ENCODE data around the gene RGL1.

RGL1 gene

DNA sequence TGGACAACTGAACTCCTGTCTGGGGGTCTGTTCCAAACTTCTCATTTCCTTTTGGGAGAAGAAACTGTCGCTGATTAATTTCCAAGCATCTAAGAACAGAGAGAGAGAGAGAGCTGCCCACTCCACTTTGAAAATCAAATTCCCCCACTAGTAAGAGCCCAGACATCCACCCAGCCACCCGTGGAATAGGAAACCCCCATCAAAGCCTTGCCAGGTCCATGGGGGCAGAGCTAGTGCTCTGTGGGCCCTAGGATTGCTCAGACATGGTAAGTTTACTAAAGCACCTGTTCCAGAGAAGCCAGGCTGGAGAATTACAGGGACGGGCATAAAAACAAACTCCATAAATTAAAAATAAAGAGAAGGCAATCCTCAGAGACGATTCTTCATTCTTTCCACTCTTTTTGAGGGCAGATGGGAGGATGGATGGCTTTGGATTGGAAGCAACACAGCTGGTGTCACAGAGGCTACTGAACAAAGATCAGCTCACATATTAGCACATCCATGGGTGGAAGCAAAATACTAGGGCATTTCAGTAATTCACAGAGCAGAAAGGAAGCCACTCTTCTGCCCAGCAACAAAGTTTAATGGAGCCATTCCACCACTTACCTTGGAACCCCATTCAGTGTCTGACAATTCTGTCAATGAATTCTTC is 128.7 kb downstream of the RGL1 start:
- H3K9me3 ChIP-seq (ENCODE audit: control insufficient read depth, insufficient read depth, low read length): no peaks in the 10 kb centered on the region
- no CpG with 5 or more reads among the region's 4 CpGs for WGBS (ENCODE audit: insufficient coverage, insufficient read length)
- DNase-seq (ENCODE audit: low read depth, low spot score): no peak
- H3K27me3 ChIP-seq (ENCODE audit: control insufficient read depth, insufficient read depth, low read length): no peaks in the 10 kb centered on the region
- H3K4me1 ChIP-seq (ENCODE audit: control insufficient read depth, insufficient read depth, low read length): no peaks in the 10 kb centered on the region
- no peak overlapping the region for H3K27ac ChIP-seq (ENCODE audit: low read length)
- H3K36me3 ChIP-seq (ENCODE audit: control insufficient read depth, insufficient read depth, low read length): no peaks in the 10 kb centered on the region
- no peak overlapping the region for H3K4me3 ChIP-seq (ENCODE audit: low read length)

DNA sequence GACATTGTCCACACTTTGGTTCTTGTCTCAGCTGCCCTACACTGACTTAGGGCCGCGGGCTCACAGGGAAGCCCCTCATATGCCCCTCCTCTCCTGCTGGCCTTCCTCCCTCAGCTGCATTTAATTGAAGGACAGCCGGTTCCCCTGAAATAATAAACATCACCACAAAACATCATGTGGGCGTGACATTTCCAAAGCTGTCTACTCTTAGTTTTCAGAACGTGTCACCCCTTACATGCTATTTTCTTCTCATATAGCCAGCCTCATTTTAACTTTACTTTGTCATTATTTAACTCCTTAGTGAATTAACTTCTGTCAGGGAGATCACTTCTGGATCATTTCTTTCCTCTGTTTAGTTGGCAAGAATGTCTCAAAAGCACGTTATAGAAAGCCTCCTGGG is 129.4 kb downstream of the RGL1 start:
- H3K4me3 ChIP-seq (ENCODE audit: low read length): no peak overlapping the region
- no peaks in the 10 kb centered on the region for H3K4me1 ChIP-seq (ENCODE audit: control insufficient read depth, insufficient read depth, low read length)
- H3K27ac ChIP-seq (ENCODE audit: low read length): no peak overlapping the region
- H3K36me3 ChIP-seq (ENCODE audit: control insufficient read depth, insufficient read depth, low read length): no peaks in the 10 kb centered on the region
- WGBS (ENCODE audit: insufficient coverage, insufficient read length): no CpG with 5 or more reads among the region's 6 CpGs
- H3K9me3 ChIP-seq (ENCODE audit: control insufficient read depth, insufficient read depth, low read length): no peaks in the 10 kb centered on the region
- H3K27me3 ChIP-seq (ENCODE audit: control insufficient read depth, insufficient read depth, low read length): no peaks in the 10 kb centered on the region
- DNase-seq (ENCODE audit: low read depth, low spot score): no peak

DNA sequence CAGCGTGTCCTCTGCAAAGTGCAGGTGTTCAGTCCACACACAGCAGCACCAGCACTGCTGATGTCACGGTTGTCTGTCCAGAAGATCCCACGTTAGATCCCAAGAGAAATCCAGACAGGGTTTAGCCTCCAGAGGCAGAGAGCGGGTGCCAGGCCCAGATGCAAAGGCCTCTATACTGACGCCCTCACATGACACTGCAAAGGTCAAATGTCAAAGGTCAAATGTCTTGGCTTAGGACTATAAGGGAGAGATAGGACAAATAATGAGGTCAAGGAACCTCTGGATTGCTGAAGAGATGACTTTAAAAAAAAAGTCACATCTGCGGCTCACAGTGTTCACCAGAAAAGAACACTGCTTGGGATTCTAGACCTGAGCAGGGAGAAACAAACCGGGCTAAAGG is 131.1 kb downstream of the RGL1 start:
- no peak for DNase-seq (ENCODE audit: low read depth, low spot score)
- no peaks in the 10 kb centered on the region for H3K27me3 ChIP-seq (ENCODE audit: control insufficient read depth, insufficient read depth, low read length)
- H3K36me3 ChIP-seq (ENCODE audit: control insufficient read depth, insufficient read depth, low read length): no peaks in the 10 kb centered on the region
- H3K4me1 ChIP-seq (ENCODE audit: control insufficient read depth, insufficient read depth, low read length): no peaks in the 10 kb centered on the region
- H3K27ac ChIP-seq (ENCODE audit: low read length): no peak overlapping the region
- H3K9me3 ChIP-seq (ENCODE audit: control insufficient read depth, insufficient read depth, low read length): no peaks in the 10 kb centered on the region
- H3K4me3 ChIP-seq (ENCODE audit: low read length): no peak overlapping the region
- WGBS (ENCODE audit: insufficient coverage, insufficient read length): no CpG with 5 or more reads among the region's 7 CpGs

DNA sequence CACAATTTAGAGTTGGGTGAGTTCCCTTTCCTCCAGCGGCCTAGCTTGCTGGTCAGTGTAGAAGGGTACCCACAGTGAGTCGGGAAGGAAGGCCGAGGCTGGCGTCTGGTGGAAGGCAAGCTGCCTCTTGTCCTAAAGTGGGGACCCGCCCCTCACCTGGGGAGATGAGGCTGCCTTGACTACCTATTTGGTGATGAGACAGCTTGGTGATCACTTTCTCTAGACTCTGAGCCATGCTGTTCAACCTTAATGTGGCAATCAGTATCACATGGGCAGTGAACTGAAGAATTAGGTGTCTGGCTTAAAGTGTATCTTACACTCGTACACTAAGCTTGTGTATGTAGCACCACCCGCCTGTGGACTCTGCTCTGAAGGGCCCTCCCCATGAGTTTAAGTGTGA is 131.9 kb downstream of the RGL1 start:
- H3K36me3 ChIP-seq (ENCODE audit: control insufficient read depth, insufficient read depth, low read length): no peaks in the 10 kb centered on the region
- no peaks in the 10 kb centered on the region for H3K27me3 ChIP-seq (ENCODE audit: control insufficient read depth, insufficient read depth, low read length)
- DNase-seq (ENCODE audit: low read depth, low spot score): no peak
- WGBS (ENCODE audit: insufficient coverage, insufficient read length): no CpG with 5 or more reads among the region's 7 CpGs
- no peak overlapping the region for H3K27ac ChIP-seq (ENCODE audit: low read length)
- no peaks in the 10 kb centered on the region for H3K4me1 ChIP-seq (ENCODE audit: control insufficient read depth, insufficient read depth, low read length)
- no peak overlapping the region for H3K4me3 ChIP-seq (ENCODE audit: low read length)
- no peaks in the 10 kb centered on the region for H3K9me3 ChIP-seq (ENCODE audit: control insufficient read depth, insufficient read depth, low read length)

DNA sequence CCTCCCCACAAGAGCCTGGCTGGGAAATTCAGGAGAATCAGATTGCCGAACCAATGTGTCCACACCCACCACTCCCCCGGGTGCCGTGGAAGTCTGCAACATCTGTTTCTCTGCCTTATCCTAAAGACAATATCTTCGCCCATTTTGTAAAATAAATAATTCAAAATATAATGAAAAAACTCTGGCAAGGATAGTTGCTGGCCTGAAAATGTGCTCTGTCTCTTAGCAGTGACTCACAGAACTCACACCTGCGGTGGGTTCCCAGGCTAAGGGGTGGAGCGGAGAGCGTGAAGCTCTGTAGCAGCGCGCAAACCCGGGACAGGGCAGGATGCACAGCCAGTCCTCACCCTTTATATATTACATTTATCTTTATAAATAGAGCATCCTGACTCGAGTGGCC is 132.7 kb downstream of the RGL1 start:
- Histone ChIP-seq H3K27me3 (ENCODE audit: control insufficient read depth, insufficient read depth, low read length) (no peaks in the 10 kb centered on the region), H3K9me3 (ENCODE audit: control insufficient read depth, insufficient read depth, low read length) (no peaks in the 10 kb centered on the region), H3K27ac (ENCODE audit: low read length) (no peak overlapping the region), H3K4me1 (ENCODE audit: control insufficient read depth, insufficient read depth, low read length) (no peaks in the 10 kb centered on the region), H3K4me3 (ENCODE audit: low read length) (no peak overlapping the region), H3K36me3 (ENCODE audit: control insufficient read depth, insufficient read depth, low read length) (no peaks in the 10 kb centered on the region)
- no CpG with 5 or more reads among the region's 11 CpGs for whole genome bisulfite sequencing (ENCODE audit: insufficient coverage, insufficient read length)
- no peak for DNase-seq (ENCODE audit: low read depth, low spot score)

DNA sequence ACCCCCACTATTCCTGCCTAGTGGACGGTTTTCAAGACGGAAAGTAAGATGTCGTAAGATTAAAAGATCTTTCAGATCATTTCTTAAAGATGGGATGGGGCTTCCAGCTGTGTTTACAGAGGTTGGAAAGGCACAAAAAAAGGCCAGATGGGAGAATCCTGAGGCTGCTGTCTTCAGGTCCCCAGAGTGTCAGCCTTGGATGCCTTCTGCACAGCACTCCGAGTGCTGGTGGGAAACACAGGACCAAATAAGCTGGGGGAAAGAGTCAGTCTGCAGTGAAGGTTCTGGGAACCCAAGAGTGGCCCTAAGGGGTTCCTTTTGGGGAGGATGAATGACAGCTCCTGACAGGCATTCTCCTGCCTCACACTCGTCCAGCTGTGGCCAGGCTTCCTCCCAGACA is 136.1 kb downstream of the RGL1 start:
- no peak for DNase-seq (ENCODE audit: low read depth, low spot score)
- peaks cover 3% of the 10 kb centered on the region; the same call in 1 of the 2 replicates for H3K4me1 ChIP-seq (ENCODE audit: control insufficient read depth, insufficient read depth, low read length)
- H3K36me3 ChIP-seq (ENCODE audit: control insufficient read depth, insufficient read depth, low read length): no peaks in the 10 kb centered on the region
- no CpG with 5 or more reads among the region's 5 CpGs for whole genome bisulfite sequencing (ENCODE audit: insufficient coverage, insufficient read length)
- no peak overlapping the region for H3K4me3 ChIP-seq (ENCODE audit: low read length)
- peaks cover 10% of the 10 kb centered on the region; the same call in 1 of the 2 replicates for H3K27me3 ChIP-seq (ENCODE audit: control insufficient read depth, insufficient read depth, low read length)
- no peak overlapping the region for H3K27ac ChIP-seq (ENCODE audit: low read length)
- H3K9me3 ChIP-seq (ENCODE audit: control insufficient read depth, insufficient read depth, low read length): no peaks in the 10 kb centered on the region

DNA sequence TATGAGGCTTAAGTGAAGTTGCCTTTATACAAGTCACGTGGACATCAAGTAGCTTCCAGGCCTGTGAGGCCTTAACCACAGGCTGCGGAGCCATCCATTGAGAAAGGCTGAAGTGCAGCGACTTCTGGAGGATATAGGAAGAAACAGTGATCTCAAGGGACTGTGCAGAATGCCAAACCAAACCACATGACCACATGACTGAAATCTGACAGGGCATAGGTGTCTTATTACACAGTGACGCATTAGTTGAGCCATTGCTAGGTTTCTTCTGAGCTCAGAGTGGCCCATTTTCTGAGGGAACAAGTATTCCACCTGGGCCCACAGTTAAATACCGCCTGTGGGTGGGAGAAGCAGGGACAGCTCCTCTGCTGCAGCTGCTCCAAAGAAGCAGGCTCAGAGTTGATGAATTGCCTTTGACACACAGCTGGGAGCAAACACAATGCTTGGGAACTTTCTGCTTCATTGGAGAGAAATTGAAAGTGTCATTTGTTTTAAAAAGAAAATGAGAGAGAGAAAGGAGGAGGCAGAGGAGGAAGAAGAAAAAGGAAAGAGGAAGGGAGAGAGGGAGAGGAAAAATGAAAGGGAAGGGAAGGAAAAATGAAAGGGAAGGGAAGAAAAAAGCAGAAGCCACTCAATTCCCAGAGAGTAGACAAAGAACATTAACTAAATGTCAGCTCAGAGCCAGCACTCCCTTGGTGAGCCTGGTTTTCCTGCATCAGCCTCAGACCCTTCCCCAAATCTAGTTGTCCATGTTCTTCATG is 138.2 kb downstream of the RGL1 start:
- Histone ChIP-seq H3K27me3 (ENCODE audit: control insufficient read depth, insufficient read depth, low read length) (peaks cover 13% of the 10 kb centered on the region; the same call in 1 of the 2 replicates), H3K9me3 (ENCODE audit: control insufficient read depth, insufficient read depth, low read length) (no peaks in the 10 kb centered on the region), H3K27ac (ENCODE audit: low read length) (no peak overlapping the region), H3K4me3 (ENCODE audit: low read length) (no peak overlapping the region), H3K36me3 (ENCODE audit: control insufficient read depth, insufficient read depth, low read length) (no peaks in the 10 kb centered on the region), H3K4me1 (ENCODE audit: control insufficient read depth, insufficient read depth, low read length) (peaks cover 3% of the 10 kb centered on the region; the same call in 1 of the 2 replicates)
- no peak for DNase-seq (ENCODE audit: low read depth, low spot score)
- no CpG with 5 or more reads among the region's 5 CpGs for WGBS (ENCODE audit: insufficient coverage, insufficient read length)

DNA sequence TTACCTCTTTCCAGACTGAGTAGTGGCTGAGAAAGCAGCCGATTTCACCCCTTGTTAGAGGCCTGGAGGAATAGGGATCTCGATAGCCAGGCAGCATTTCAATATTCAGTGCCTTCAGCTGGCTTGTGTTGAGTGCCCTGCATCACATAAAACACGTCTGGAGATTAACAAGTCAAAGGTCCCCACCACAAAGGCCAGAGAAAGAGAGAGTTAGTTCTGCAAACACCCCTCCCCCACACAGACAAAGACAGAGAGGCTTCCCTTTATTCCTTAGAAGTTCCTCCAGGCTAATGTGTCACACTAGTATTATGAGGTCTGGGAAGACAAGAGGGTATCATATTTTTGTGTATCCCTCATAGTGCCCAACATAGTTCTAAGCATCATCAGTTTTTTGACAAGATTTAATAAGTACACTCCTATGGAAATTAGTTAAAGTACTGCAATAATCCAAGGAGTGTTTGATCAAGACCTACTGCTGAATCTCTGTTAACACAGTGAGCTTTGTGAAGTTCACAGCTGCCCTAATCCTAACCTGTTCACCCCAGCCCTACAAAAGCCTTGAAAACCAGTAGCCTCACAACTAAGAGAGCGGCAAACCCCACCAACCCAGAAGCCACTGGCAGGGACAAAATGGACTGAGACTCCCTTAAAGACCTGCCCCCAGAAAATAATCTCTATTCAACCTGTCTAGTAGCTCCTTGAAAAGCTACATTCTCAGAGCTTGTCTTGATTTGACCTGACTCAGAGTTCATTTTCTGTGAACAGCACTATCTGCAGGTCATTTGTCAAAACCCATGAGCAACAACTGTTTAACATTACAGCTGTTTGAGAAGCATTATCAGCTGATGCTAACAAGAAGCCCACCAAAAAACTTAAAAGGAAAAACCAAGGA is 140.8 kb downstream of the RGL1 start:
- peak; percentile 43 for DNase-seq (ENCODE audit: low read depth, low spot score)
- no CpG with 5 or more reads among the region's 4 CpGs for WGBS (ENCODE audit: insufficient coverage, insufficient read length)
- H3K4me1 ChIP-seq (ENCODE audit: control insufficient read depth, insufficient read depth, low read length): peaks cover 3% of the 10 kb centered on the region; the same call in 1 of the 2 replicates
- no peaks in the 10 kb centered on the region for H3K9me3 ChIP-seq (ENCODE audit: control insufficient read depth, insufficient read depth, low read length)
- no peaks in the 10 kb centered on the region for H3K36me3 ChIP-seq (ENCODE audit: control insufficient read depth, insufficient read depth, low read length)
- H3K4me3 ChIP-seq (ENCODE audit: low read length): no peak overlapping the region
- H3K27me3 ChIP-seq (ENCODE audit: control insufficient read depth, insufficient read depth, low read length): peaks cover 13% of the 10 kb centered on the region; the same call in 1 of the 2 replicates
- H3K27ac ChIP-seq (ENCODE audit: low read length): no peak overlapping the region

DNA sequence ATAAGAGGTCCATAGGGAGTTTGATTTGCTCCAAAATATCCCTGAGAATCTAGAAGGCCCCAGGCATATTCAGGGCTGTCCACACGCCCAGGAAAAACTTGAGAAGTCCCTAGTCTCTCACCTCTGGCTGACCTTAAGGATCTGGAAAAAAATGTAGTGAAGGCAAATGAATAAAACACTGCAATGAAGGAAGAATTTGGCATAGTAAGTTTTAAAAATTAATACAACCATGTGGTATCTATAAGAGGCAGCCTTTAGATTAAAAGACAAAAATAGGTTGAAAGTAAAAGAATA is 141.3 kb downstream of the RGL1 start:
- H3K9me3 ChIP-seq (ENCODE audit: control insufficient read depth, insufficient read depth, low read length): no peaks in the 10 kb centered on the region
- peaks cover 3% of the 10 kb centered on the region; the same call in 1 of the 2 replicates for H3K4me1 ChIP-seq (ENCODE audit: control insufficient read depth, insufficient read depth, low read length)
- WGBS (ENCODE audit: insufficient coverage, insufficient read length): no CpG with 5 or more reads among the region's 1 CpG
- DNase-seq (ENCODE audit: low read depth, low spot score): no peak
- H3K27me3 ChIP-seq (ENCODE audit: control insufficient read depth, insufficient read depth, low read length): peaks cover 13% of the 10 kb centered on the region; the same call in 1 of the 2 replicates
- H3K4me3 ChIP-seq (ENCODE audit: low read length): no peak overlapping the region
- H3K36me3 ChIP-seq (ENCODE audit: control insufficient read depth, insufficient read depth, low read length): no peaks in the 10 kb centered on the region
- no peak overlapping the region for H3K27ac ChIP-seq (ENCODE audit: low read length)

DNA sequence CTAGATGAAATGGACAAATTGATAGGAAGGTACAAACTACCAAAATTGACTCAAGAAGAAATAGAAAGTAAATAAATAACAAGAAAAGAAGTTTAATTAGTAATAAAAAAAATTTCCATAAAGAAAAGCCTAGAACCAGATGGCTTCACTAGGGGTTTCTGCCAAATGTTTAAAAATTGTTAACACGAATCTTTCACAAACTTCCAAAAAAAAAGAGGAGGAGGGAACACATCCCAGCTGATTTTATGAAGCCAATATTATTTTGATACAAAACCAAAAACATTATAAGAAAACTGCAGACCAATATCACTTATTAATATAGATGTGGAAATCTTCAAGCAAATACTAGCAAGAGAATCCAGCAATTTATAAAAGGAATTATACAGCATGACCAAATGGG is 143.1 kb downstream of the RGL1 start:
- H3K27me3 ChIP-seq (ENCODE audit: control insufficient read depth, insufficient read depth, low read length): peaks cover 13% of the 10 kb centered on the region; the same call in 1 of the 2 replicates
- WGBS (ENCODE audit: insufficient coverage, insufficient read length): no CpG with 5 or more reads among the region's 1 CpG

More for the DNA sequence above, 143.1 kb downstream of the RGL1 start:
- Histone ChIP-seq H3K27ac (ENCODE audit: low read length) (no peak overlapping the region), H3K36me3 (ENCODE audit: control insufficient read depth, insufficient read depth, low read length) (no peaks in the 10 kb centered on the region), H3K9me3 (ENCODE audit: control insufficient read depth, insufficient read depth, low read length) (no peaks in the 10 kb centered on the region), H3K4me3 (ENCODE audit: low read length) (no peak overlapping the region), H3K4me1 (ENCODE audit: control insufficient read depth, insufficient read depth, low read length) (peaks cover 3% of the 10 kb centered on the region; the same call in 1 of the 2 replicates)
- no peak for DNase-seq (ENCODE audit: low read depth, low spot score)
